Measurements from ENCODE around the gene OR2K2. TPM values are rescaled to one million over a fixed set of nuclear protein-coding genes. Genes with fewer than 3 reads are reported as not detected.

The OR2K2 gene
- total RNA-seq (not detected), polyA plus RNA-seq (not detected)

- no peak for DNase-seq
- no peak for ATAC-seq
- H3K4me1 ChIP-seq, result no peaks in the 10 kb centered on the region
- WGBS, 2 donors, result 41 to 57% methylated on average over 4 of the region's 4 CpGs
- no peak within 1 kb of the TSS for H3K4me3 ChIP-seq
- FAIRE-seq, result no peak
- TF ChIP-seq CTCF (IDR thresholded peaks at IDR 0.05), result no peak
- no peaks in the 10 kb centered on the region for H3K36me3 ChIP-seq
- H3K9me3 ChIP-seq, result no peaks in the 10 kb centered on the region
- H3K27me3 ChIP-seq, result no peaks in the 10 kb centered on the region
- no peak within 1 kb of the TSS for H3K27ac ChIP-seq
- intact Hi-C loops (cut with DNase I), result no loop called here
These were observed at the start of gene OR2K2 for GRCh38 chr9:111330124-111330523. Gene OR2K2, minus strand, starts transcription at chr9:111330224. Its CDS starts 1,791 bp downstream, at chr9:111328433.

- DNase-seq, result no peak
- Histone ChIP-seq H3K27me3 (no peaks in the 10 kb centered on the region), H3K4me1 (no peaks in the 10 kb centered on the region), H3K9me3 (no peaks in the 10 kb centered on the region), H3K4me3 (no peak overlapping the region), H3K36me3 (peaks cover 0 to 41% (median 19%) of the 10 kb centered on the region in 3 donors), H3K27ac (no peak overlapping the region)
- intact Hi-C loops (cut with DNase I), result no loop called here
- TF ChIP-seq CTCF (IDR thresholded peaks at IDR 0.05), result no peak
- FAIRE-seq, result no peak
- no peak for ATAC-seq
- WGBS, 2 donors, result 95 to 98% methylated on average over 3 of the region's 3 CpGs
These were observed 46.0 kb upstream of the OR2K2 start for GRCh38 chr9:111375817-111376564.

GRCh38 chr9:111375062-111375461 lies 45.0 kb upstream of the OR2K2 start:
- DNase-seq, result no peak
- Histone ChIP-seq H3K4me3 (no peak overlapping the region), H3K36me3 (peaks cover 4 to 51% (median 27%) of the 10 kb centered on the region in 3 donors), H3K27me3 (no peaks in the 10 kb centered on the region), H3K27ac (no peak overlapping the region), H3K4me1 (no peaks in the 10 kb centered on the region), H3K9me3 (no peaks in the 10 kb centered on the region)
- no peak for TF ChIP-seq CTCF (IDR thresholded peaks at IDR 0.05)
- WGBS, 2 donors, result 80 to 91% methylated on average over 2 of the region's 2 CpGs
- no peak for ATAC-seq
- intact Hi-C loops (cut with DNase I), result no loop called here
- FAIRE-seq, result no peak

- H3K9me3 ChIP-seq, result no peaks in the 10 kb centered on the region
- no peaks in the 10 kb centered on the region for H3K4me1 ChIP-seq
- peaks cover 4 to 67% (median 31%) of the 10 kb centered on the region in 3 donors for H3K36me3 ChIP-seq
- DNase-seq (no peak), ATAC-seq (no peak), FAIRE-seq (no peak)
- H3K27ac ChIP-seq, result no peak overlapping the region
- intact Hi-C loops (cut with DNase I), result no loop called here
- H3K27me3 ChIP-seq, result no peaks in the 10 kb centered on the region
- no peak for TF ChIP-seq CTCF (IDR thresholded peaks at IDR 0.05)
- no peak overlapping the region for H3K4me3 ChIP-seq
- 96 to 98% methylated on average over 6 of the region's 6 CpGs for WGBS, 2 donors
These were observed 42.3 kb upstream of the OR2K2 start for GRCh38 chr9:111372297-111372696.

- intact Hi-C loops (cut with DNase I), result no loop called here
- Histone ChIP-seq H3K9me3 (no peaks in the 10 kb centered on the region), H3K4me3 (no peak overlapping the region), H3K27ac (no peak overlapping the region), H3K36me3 (peaks cover 4 to 71% (median 39%) of the 10 kb centered on the region in 3 donors), H3K27me3 (no peaks in the 10 kb centered on the region), H3K4me1 (no peaks in the 10 kb centered on the region)
- no peak for FAIRE-seq
- no peak for ATAC-seq
- no peak for TF ChIP-seq CTCF (IDR thresholded peaks at IDR 0.05)
- DNase-seq, result no peak
- 86 to 89% methylated on average over 1 of the region's 1 CpG for WGBS, 2 donors
These were observed 37.0 kb upstream of the OR2K2 start for GRCh38 chr9:111366978-111367377.

Measured in pancreas (tissue), 10 donors.